Skin of body (tissue), 2 donors: ENCODE measurements around the gene RGS10. TPM values are rescaled to one million over a fixed set of nuclear protein-coding genes. Genes with fewer than 3 reads are reported as not detected.
"Not testable (repeated sequence)": the region's sequence is repeated elsewhere in the genome, so short reads cannot be mapped to it uniquely, and the experiment has no call there.

ENCODE experiments used
- DNase-seq: peaks from one replicate; lab custom pipeline; 2025; lab: John Stamatoyannopoulos, UW
- total RNA-seq: library from RNA; depleted of rRNA; stranded (reverse); fragments of >200 nt; gene quantifications from one replicate; pipeline ENCODE4 v1.2.3, GENCODE V29; 2014

RGS10 gene
- total RNA-seq, 1 donor from 2014 or later = 34.0 TPM

DNA sequence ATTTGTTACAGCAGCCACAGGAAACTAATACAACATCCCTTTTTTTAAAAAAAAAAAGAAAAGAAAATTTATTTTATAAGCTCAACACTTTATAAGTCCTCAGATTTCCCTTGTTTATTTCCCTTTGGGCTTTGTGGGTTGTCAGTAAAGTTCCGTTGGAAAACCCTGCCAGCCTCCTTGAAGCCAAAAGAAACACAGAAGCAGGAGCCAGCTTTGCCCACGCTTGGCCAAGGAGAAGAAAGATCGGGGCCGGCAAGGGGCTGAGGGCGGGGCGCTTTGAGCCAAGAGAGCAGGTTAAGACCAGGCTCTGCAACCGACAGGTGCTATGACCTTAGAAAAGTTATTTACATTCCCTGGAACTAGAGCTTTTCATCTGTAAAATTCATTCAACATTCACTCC, 72.7 kb downstream of the RGS10 start:
- DNase-seq = no peak

- no peak for DNase-seq
Measured at GRCh38 chr10:119469325-119469707, 73.2 kb downstream of the RGS10 start.

GRCh38 chr10:119468542-119469324, 73.8 kb downstream of the RGS10 start:
- no peak for DNase-seq

- no peak for DNase-seq
Measured at GRCh38 chr10:119466655-119467054, 75.9 kb downstream of the RGS10 start.

GRCh38 chr10:119466076-119466475, 76.4 kb downstream of the RGS10 start:
- no peak for DNase-seq

DNA sequence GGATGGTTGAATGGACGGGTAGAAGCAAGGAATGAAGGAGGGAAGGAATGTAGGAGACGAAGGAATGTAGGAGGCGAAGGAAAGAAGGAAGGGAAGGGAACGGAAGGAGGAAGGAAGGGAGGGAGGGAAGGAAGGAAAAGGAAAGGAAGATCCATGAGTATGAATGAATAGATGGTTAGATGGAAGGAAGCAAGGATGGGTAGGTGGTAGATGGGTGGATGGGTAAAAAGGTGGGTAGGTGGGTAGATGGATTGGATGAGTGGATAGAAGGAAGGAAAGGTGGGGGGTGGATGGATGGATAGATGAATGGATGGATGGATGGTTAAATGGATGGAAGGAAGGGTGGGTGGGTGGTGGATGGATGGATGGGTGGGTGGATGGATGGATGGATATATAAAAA, 77.4 kb downstream of the RGS10 start:
- no peak for DNase-seq

GRCh38 chr10:119463195-119463594, 79.3 kb downstream of the RGS10 start:
- not testable (repeated sequence) for DNase-seq

DNA sequence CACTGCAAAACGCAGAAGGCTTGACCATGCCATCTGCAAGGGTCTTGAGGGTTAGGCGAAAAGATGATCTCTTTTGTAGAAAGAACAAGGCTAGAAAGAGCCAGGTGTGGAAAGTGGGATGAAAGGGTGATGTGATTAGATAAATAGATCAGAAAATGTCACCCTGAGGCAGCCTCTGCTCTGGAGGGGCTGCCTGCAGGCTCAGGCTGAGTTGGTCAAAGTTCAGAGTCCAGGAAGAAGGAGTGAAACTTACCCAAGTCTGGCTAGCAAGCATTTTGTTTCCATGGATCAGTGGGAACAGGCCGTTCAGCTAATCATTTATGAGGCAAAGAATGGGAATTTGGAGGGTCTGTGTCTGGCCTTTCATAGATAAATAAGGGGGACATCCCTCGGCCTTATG, 79.7 kb downstream of the RGS10 start:
- no peak for DNase-seq

DNA sequence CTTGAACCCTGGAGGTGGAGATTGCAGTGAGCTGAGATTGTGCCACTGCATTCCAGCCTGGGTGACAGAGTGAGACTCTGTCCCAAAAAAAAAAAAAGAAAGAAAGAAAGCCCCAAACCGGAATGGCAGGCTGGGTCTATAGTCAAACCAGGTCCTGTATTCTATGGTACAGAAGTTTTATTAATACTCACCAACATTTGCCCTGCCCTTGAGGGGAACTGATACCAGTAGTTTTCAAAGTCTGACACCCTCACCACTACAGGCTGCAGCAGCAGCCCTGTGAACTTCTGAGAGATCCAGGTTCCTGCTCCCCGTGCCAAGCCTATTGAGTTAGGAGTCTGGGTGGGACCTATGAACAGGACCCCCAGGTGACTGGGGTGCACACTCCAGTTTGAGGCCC, 80.6 kb downstream of the RGS10 start:
- DNase-seq = no peak

DNA sequence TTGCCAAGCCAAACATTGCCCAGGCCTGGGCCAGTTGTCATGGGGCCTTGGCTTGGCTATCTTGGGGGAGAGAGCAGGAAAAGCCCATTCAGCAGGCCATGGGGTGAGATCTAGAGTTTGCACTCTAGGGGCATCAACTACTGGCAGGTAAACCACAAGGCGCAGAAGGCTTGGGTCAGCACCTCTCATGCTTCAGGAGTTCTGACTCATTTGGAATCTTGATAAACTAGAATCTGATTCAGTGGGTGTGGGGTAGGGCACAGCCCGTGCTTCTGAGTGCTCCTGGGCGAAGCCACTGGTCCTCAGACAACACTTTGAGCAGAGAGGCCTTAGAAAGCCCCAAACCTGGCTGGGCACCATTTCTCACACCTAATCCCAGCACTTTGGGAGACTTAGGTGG, 81.1 kb downstream of the RGS10 start:
- no peak for DNase-seq

GRCh38 chr10:119460369-119461195, 81.9 kb downstream of the RGS10 start:
- no peak for DNase-seq

- no peak for DNase-seq
Measured at GRCh38 chr10:119459681-119460340, 82.7 kb downstream of the RGS10 start.

DNA sequence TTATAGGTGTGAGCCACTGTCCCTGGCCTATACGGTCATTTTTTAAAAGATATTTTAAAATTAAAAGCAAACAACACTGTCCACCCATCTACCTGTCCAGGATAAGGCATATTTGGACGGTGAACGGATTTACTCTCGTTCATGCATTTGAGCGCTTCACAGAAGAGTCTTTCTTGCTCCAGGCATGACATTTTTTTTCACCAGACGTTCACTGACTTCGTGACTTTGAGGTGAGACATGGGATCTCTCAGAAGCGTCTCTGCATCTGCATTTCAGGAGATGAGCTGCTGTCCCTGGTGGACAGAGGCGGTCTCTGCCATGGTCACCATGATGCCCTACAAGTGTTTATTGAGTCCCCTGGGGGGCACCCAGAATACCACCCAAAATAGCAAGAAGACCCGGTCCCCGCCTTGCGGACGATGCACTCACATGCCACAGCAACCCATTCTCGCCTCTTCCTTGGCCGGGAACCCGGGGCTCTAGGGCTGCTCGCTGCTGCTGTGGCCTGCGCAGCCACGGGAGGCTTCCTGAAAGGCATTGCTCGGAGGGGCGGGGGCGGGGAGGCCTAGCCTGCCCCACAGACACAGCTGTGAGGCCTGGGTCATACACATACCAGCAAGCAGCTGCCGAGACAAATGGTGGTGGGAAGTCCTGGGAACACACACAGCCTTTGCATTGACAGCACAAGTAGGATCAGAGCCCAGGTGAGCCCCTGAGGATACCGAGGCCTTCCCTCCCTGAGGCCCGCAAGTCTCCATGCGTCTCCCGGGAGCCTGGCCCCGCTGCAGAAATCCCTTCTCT, 84.4 kb downstream of the RGS10 start:
- DNase-seq = no peak

DNA sequence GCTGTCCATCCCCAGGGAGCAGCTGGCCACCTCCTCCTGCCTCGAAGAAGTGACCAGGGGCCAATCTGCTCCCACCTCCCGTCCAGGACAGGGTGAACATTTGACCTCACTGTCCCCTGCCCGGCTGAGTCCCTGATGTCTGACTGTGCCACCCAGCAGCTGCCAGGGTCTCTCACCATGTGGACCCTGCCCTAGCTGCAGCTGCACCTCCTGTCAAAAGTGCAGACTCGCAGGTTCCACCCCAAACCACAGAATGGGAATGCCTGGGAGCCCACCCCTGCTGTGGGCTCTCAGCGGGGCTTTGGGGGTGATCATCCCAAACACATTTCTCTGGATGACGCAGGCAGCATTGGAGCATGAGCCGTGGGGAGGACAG, 86.1 kb downstream of the RGS10 start:
- no peak for DNase-seq

DNA sequence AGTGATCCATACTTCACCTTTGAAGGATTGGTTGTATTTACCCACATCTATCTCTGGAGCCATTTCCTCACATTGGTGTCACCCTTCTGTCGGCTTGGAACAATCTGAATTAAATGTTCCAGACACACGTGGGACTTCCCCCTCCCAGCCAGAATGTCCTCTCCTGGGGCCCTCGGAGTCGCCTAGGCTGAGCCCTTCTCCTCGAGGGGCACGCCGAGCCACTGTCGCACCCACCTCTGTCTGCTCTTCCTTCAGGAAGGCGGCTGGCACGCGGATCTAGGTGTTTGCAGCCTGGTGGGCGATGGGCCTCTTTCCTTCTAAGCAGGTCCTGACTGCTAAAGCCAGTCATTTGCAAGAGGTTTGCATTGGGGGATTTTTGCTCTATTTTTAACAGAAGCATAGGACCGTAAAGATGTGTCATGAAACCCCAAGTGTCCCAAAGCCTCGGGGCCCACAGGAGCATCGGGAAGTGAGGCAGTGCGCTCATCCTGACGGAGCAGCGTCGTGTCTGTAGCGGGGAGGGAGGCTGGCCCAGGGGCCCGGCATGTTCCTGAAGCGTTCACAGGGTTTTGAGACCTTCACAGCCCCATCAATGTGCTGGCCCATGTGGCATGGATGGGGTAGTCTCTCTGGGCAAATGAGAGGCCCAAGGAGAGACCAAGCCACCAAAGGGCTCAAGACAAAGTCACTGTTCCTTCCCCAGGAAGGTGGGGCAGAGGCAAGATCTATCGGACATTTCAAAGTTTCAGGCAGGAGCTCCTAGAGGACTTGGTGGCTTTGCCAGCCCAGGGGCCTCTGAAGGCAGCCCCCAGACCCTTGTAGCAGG, 86.7 kb downstream of the RGS10 start:
- DNase-seq = no peak

DNA sequence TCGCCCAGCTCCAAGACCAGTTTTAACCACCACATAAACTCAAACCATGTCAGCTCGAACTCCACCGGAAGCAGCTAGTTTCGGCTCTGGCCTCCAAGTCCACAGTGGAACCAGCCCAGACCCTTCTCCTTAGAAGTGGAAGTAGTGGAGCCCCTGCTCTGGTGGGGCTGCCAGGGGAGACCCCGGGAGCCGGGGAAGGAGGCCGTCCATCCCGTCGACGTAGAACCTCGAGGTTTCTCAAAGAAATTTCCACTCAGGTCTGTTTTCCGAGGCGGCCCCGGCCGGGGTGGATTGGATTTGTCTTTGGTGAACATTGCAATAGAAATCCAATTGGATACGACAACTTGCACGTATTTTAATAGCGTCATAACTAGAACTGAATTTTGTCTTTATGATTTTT, 87.5 kb downstream of the RGS10 start:
- DNase-seq = no peak

DNA sequence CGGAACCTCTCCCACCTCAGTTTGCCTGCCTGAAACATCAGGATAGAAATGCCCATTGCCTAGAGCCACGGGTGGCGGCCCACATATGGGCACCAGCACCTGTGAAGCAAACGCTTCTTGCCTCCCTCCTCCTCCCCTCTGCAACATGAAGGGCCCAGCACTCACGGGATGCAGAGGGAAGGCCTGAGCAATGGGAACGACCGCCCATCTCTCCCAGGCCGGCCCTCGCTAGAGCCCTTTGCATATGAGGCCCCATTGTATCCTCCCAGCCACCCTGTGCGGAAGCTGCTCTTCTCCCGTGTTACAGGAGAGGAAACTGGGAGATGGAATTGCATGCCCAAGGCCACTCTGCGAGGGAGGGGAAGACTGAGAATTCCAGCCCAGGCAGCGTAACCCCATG, 88.2 kb downstream of the RGS10 start:
- DNase-seq = no peak

- no peak for DNase-seq
Measured at GRCh38 chr10:119453313-119453712, 89.2 kb downstream of the RGS10 start.

DNA sequence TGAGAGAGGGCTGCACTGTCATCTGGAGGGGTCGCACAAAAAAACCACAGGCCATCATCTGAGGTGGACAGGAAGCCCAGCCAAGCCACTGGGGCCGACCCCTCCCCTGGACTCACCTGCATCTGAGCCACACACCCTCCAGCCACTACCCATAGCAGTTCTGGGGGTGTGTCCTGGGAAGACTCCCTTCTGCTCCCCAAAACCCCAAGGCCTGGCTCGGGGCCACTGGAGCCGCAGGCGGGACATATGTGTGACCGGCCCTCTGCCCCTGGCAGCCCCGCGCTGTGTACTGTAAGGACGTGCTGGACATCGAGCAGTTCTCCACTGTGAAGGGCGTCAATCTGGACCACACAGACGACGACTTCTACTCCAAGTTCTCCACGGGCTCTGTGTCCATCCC, 90.1 kb downstream of the RGS10 start:
- no peak for DNase-seq

- no peak for DNase-seq
Measured at GRCh38 chr10:119451300-119451896, 91.1 kb downstream of the RGS10 start.
